ENCODE data around the gene RXFP4. TPM values are rescaled to one million over a fixed set of nuclear protein-coding genes. Genes with fewer than 3 reads are reported as not detected.
A peak's percentile ranks its signal among the peaks of the same experiment; 100 is the strongest.

RXFP4 gene
- total RNA-seq, 1 donor from 2014 or later = not detected

- H3K9me3 Mint-ChIP-seq (ENCODE audit: low read depth) = no peaks in the 10 kb centered on the region
- peaks cover 43% of the 10 kb centered on the region for H3K4me1 Mint-ChIP-seq (ENCODE audit: low read depth)
- TF ChIP-seq CTCF (IDR thresholded peaks at IDR 0.05) = peak; percentile 88
- no peak overlapping the region for H3K4me3 Mint-ChIP-seq (ENCODE audit: unreplicated experiment)
- H3K27me3 Mint-ChIP-seq (ENCODE audit: low read depth) = no peaks in the 10 kb centered on the region
- no peaks in the 10 kb centered on the region for H3K36me3 Mint-ChIP-seq (ENCODE audit: low read depth)
- no peak for DNase-seq (ENCODE audit: low spot score)
- peak overlapping the region; percentile 84 for H3K27ac Mint-ChIP-seq (ENCODE audit: unreplicated experiment)
Observed at GRCh38 chr1:155938220-155938627, 3.2 kb upstream of the RXFP4 start.

- no peak for DNase-seq (ENCODE audit: low spot score)
- Mint-ChIP-seq H3K27me3 (ENCODE audit: low read depth) (no peaks in the 10 kb centered on the region), H3K4me1 (ENCODE audit: low read depth) (peaks cover 50% of the 10 kb centered on the region), H3K9me3 (ENCODE audit: low read depth) (no peaks in the 10 kb centered on the region), H3K36me3 (ENCODE audit: low read depth) (no peaks in the 10 kb centered on the region), H3K4me3 (ENCODE audit: unreplicated experiment) (no peak overlapping the region), H3K27ac (ENCODE audit: unreplicated experiment) (peak overlapping the region; percentile 95)
- no peak for TF ChIP-seq CTCF (IDR thresholded peaks at IDR 0.05)
Observed at GRCh38 chr1:155940482-155940992, 901 bp upstream of the RXFP4 start.

- TF ChIP-seq CTCF (IDR thresholded peaks at IDR 0.05) = no peak
- H3K9me3 Mint-ChIP-seq (ENCODE audit: low read depth) = no peaks in the 10 kb centered on the region
- no peak for DNase-seq (ENCODE audit: low spot score)
- H3K4me1 Mint-ChIP-seq (ENCODE audit: low read depth) = peaks cover 53% of the 10 kb centered on the region
- H3K36me3 Mint-ChIP-seq (ENCODE audit: low read depth) = peaks cover 10% of the 10 kb centered on the region
- peak overlapping the region; percentile 95 for H3K27ac Mint-ChIP-seq (ENCODE audit: unreplicated experiment)
- no peak overlapping the region for H3K4me3 Mint-ChIP-seq (ENCODE audit: unreplicated experiment)
- H3K27me3 Mint-ChIP-seq (ENCODE audit: low read depth) = no peaks in the 10 kb centered on the region
Observed at GRCh38 chr1:155941845-155942531, 550 bp downstream of the RXFP4 start.

- peak overlapping the region; percentile 77 for H3K27ac Mint-ChIP-seq (ENCODE audit: unreplicated experiment)
- H3K36me3 Mint-ChIP-seq (ENCODE audit: low read depth) = peaks cover 13% of the 10 kb centered on the region
- H3K4me1 Mint-ChIP-seq (ENCODE audit: low read depth) = peaks cover 53% of the 10 kb centered on the region
- H3K27me3 Mint-ChIP-seq (ENCODE audit: low read depth) = no peaks in the 10 kb centered on the region
- H3K9me3 Mint-ChIP-seq (ENCODE audit: low read depth) = no peaks in the 10 kb centered on the region
- H3K4me3 Mint-ChIP-seq (ENCODE audit: unreplicated experiment) = no peak overlapping the region
- no peak for DNase-seq (ENCODE audit: low spot score)
- TF ChIP-seq CTCF (IDR thresholded peaks at IDR 0.05) = no peak
Observed at GRCh38 chr1:155942578-155943141, 1.2 kb downstream of the RXFP4 start.

- TF ChIP-seq CTCF (IDR thresholded peaks at IDR 0.05) = no peak
- H3K27ac Mint-ChIP-seq (ENCODE audit: unreplicated experiment) = no peak overlapping the region
- H3K36me3 Mint-ChIP-seq (ENCODE audit: low read depth) = peaks cover 18% of the 10 kb centered on the region
- no peaks in the 10 kb centered on the region for H3K9me3 Mint-ChIP-seq (ENCODE audit: low read depth)
- no peaks in the 10 kb centered on the region for H3K27me3 Mint-ChIP-seq (ENCODE audit: low read depth)
- DNase-seq (ENCODE audit: low spot score) = no peak
- no peak overlapping the region for H3K4me3 Mint-ChIP-seq (ENCODE audit: unreplicated experiment)
- H3K4me1 Mint-ChIP-seq (ENCODE audit: low read depth) = peaks cover 42% of the 10 kb centered on the region
Observed at GRCh38 chr1:155944444-155944799, 3.0 kb downstream of the RXFP4 start.
